Measurements from ENCODE around the gene DGAT2L6.

DGAT2L6 gene, protein sequence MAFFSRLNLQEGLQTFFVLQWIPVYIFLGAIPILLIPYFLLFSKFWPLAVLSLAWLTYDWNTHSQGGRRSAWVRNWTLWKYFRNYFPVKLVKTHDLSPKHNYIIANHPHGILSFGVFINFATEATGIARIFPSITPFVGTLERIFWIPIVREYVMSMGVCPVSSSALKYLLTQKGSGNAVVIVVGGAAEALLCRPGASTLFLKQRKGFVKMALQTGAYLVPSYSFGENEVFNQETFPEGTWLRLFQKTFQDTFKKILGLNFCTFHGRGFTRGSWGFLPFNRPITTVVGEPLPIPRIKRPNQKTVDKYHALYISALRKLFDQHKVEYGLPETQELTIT

DNA sequence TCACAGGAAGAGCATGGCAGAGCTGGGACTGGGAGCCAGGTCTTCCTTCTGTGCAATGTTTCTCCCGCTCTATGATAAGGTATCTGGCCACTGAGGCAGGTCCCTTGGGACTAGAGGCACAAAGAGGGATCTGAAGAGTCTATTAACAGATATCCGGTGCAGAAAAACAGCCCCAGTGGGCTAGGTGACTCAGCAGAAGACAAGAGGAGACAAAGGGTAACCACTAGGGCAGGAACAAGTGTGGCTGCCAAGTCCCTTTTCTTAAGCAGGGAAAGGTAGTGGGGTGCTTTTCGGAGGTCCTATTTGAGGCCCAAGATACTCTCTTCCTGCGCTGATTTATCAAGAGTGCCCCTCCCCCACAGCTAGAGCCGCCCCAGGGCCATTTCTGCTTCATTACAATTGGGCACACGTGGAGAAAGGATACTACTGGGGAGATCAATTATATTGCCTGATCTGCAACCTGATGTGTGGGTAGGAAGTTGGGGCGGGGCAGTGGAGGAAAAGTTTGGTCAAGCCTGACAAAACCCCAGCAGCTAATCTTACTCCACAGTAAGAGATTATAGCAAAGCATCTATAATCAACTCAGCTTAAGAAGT lies at the start of gene DGAT2L6:
DGAT2L6 (plus strand) TSS at position 546 of the 596 bp plus-strand sequence. CDS start 100 bp downstream, outside the sequence.
- DNase-seq: peak; percentile 18

GRCh38 chrX:70128071-70128470 lies 49.2 kb upstream of the DGAT2L6 start:
- DNase-seq: no peak

DNA sequence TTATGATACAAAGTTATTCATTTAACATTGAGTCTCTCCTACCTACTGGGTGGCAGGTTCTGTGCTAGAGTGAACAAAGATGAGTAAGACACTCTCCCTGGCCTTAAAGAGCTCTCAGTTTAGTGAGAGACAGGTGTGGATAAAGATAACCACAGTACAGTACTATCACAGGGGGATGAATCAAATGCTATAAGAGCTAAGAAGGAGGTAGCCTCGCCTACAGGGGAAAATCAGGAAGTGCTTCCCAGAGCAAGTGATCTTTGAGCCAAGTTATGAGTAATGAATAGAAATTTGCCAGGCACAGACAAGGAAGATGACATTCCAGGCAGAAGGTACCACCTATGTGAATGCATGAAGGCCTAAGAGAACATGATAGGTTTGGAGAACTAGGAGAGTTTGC lies 47.5 kb upstream of the DGAT2L6 start:
- DNase-seq: no peak

- DNase-seq: peak; percentile 0
These were observed 45.1 kb upstream of the DGAT2L6 start for GRCh38 chrX:70132224-70132623.

- DNase-seq: no peak
These were observed 44.4 kb upstream of the DGAT2L6 start for GRCh38 chrX:70132877-70133302.

GRCh38 chrX:70133303-70134115 lies 43.8 kb upstream of the DGAT2L6 start, which contains the start of gene IGBP1:
Gene IGBP1 (plus strand): TSS chrX:70133447. CDS start chrX:70133948, 501 bp downstream.
- DNase-seq: peak; percentile 85

GRCh38 chrX:70134116-70134477 lies 43.2 kb upstream of the DGAT2L6 start:
- DNase-seq: peak; percentile 1

DNA sequence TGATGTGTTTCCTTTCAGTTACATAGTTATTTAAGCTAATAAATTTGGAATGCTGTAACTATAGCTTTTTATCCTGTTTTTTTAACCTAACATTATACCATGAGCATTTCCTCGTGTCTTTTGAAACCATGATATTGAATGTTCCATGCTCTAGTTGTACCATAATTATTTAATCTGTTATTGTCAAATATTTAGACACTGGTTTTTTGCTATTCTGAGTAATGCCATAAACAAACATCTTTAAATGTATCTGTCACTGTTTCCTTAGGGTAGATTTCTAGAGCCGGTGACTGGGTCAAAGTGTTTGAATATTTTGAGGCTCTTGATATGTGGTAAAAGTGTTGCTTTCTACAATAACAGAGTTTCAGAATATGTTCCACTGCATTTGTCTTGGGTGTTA lies 38.7 kb upstream of the DGAT2L6 start:
- no peak for DNase-seq

DNA sequence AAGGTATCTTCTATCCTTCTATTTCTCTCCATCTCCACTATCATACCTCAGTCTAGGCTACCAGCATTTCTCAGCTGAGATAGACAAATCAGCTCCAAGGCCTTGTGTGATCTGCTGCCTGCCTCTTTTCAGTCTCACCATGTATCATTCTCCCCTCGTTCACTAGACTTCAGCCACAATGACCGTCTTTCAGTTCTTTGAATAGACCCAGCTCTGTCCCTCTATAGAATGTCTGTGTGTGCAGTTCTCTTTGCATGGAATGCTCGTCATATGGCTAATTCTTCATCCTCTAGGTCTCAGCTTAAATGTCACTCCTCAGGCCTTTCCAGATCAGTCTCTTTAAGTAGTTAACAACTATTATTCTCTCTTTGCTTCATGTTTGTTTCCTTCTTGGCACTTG lies 37.5 kb upstream of the DGAT2L6 start:
- DNase-seq: no peak

GRCh38 chrX:70141373-70141772 lies 35.9 kb upstream of the DGAT2L6 start:
- DNase-seq: no peak

DNA sequence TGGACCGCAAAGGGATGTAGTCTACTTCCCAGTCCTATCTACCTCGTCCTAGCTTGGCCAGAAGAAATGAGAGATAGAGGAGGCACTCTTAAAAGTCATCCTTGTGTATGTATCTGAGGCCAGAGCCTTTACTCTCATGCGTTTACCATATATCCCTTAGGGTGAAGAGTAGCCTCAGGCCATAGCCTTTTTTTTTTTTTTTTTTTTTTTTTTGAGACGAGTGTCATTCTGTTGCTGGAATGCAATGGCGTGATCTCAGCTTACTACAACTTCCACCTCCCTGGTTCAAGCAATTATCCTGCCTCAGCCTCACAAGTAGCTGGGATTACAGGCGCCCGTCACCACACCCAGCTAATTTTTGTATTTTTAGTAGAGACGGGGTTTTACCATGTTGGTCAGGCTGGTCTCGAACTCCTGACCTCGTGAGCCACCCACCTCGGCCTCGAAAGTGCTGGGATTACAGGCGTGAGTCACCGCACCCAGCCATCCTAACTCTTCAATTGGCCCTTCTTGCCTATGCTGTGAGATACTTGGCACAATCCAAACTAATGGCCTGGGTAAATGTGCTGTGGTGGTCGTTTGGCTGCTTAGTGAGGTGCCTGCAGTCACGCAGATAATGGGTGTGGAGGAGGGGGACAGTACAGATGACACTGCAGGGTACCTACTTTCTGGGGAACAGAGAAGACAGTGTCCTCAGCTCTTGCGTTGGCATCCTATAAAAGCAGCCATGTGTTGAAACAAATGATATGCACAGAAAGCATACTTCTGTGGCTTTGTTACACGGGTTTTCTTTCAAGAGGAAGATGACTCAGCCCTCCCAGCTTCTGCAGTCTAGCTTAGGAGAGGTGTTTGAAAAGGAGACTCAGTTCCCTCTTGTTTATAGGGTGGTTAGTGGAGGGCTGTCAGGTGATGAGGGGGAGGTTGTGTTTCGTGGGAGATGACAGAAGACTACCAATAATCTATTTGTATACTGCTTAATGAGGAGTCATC lies 10.4 kb upstream of the DGAT2L6 start:
- peak; percentile 66 for DNase-seq

DNA sequence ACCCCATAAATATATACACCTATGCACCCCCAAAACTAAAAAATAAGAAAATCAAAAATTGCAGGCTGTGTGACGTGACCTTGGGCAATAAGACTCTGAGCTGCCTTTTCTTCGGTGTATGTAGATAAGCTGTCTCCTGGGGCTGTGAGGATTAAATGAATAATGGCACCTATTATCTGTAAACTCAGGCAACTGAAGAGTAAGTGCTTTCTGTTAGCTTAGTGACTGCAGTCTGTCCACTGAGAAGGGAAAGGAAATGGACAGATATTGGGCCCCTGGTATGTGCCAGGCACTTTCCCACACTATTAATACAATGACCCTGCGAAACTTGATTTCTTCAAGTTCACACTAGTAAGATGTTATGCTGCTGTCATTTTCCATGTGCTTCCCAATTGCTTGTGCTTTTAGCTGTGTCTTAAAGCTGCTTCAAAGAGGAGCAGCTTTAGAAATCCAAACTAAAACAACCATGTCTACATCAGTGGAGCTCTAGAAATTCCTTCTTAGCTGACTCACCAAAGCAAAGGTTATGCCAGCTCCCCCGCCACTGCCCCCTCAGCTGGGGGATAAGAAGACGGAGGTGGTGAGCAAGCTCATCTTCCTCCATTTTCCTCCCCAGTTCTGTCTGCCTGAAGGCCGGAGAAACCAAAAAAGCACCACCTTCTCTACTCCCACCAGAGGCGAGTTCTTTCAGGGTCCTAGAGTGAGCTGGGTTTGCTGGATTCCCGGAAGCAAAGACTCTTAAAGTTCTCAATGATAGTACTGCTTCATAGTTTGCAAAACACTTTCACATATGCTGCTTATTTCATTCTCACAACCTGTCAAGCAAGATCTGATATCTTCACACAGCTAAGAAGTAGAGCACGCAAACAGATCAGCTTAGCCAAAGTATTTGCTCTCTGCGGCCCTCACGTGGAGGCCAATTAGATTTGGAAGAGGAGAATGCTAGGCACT lies 8.8 kb upstream of the DGAT2L6 start:
- DNase-seq: peak; percentile 86

DNA sequence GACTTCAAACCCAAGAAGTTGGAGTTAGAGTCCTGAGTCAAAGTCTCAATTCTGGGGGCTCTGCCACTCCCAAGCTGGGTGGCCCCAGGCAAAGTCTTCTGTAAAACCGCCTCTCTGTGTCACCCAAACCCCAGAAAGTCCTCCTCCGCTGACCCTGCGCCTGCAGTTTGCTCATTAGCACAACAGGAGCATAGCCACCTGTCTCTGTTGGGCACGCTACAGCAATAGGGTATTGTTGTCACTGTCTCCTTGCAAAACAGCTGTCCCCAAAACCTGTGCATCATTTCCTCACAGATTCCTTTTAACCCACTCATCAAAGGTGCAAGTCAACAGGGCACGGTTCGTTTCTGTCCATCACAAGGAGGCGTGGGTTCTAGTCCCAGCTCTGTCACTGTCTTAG lies 8.0 kb upstream of the DGAT2L6 start:
- no peak for DNase-seq

DNA sequence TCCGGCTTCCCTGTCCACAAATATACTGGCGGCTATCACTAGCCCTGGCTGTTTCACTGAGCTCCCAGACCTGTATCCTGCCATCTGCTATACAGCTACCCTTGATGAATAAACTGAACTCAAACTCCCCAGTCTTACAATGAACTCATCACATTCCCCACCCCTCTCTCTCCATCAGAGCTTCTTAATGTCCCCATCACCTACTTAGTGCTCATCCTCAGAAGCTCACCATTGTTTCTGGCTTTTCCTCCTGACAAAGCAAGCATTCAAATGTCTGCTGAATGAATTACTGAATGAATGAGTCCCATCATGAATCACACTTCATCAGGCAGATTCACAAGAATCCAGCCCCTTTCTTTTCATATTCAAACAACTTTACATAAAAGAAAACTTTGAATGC lies 5.7 kb upstream of the DGAT2L6 start:
- peak; percentile 29 for DNase-seq

- DNase-seq: peak; percentile 46
These were observed 5.1 kb upstream of the DGAT2L6 start for GRCh38 chrX:70172221-70172620.

DNA sequence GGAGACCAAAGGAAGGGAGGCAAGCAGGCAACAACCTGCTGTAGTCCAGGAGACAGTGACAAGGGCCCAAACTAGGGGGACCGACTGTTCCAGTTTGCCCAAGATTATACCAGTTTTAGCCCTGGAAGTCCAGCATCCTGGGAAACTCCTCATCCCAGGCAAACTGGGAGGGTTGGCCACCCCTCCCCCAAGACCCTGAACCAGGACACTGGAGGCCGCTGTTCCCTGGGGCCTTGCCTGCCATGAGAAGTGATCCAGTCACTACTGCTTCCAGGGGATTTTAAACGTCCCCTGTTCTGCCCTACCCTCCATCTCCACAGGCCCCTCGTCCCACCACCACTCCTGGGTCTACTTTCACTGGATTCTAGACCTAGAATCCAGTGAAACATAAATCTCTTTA lies 4.3 kb upstream of the DGAT2L6 start:
- DNase-seq: no peak

DNA sequence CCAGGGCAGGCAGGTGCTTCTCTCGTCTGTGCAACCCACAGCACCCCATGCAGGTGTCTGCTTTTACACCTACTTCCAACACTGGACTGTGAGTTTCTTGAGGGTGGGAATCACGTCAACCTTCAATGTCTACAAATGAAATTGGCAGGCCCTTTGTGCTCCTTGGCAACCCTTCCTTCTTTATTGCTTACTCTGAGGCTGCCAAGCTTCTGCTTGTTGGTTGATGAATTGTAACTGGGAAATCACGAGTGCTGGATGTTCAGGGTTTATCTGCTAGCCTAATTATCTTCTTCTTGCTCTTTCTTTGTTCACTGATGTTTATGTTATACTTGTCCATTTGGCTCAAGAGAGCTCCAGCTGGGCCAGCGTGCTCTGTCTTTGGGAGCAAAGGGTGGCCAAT lies 2.5 kb upstream of the DGAT2L6 start:
- DNase-seq: peak; percentile 22

DNA sequence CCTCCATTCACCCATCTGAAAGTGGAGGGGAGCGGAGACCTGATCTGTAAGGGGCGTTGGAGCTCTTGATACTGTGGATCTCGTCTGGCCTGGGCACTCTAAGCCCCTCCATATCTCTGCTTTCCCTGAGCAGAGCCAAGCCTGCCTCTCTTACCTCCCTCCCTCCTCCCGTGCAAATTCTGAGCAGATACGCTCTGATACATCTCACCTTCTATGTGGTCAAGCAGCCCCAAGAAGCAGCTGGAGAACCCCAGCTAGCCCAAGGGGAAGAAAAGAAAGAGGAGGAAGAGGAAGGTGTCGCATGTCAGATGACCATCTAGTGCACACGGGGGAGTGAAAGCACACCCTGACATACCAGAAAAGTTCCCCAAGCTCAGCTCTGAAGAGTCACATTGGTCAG lies 1.9 kb upstream of the DGAT2L6 start:
- DNase-seq: no peak

- no peak for DNase-seq
These were observed 5.8 kb downstream of the DGAT2L6 start for GRCh38 chrX:70183091-70183490.

DNA sequence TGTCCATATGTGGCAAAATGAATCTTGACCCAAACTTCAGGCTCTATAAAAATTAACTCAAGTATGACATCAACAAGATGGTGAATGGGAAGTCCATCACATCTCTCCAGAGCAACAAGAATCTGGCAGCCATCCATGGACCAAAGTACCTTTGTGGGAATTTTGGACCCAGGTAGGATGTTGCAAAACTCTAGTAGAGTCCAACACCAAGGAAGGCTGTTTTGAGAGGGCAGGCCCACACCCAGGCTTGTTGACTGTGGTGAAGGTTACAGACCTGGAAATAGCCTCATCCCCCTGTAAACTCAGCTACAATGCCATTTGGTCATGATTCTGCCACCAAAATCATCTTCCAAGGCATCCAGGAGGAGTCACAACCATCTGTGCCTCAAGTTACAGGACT lies 12.9 kb downstream of the DGAT2L6 start:
- no peak for DNase-seq
